ENCODE data around the gene EFNB1. TPM values are rescaled to one million over a fixed set of nuclear protein-coding genes. Genes with fewer than 3 reads are reported as not detected.

EFNB1 gene
- total RNA-seq, 4 donors from 2014 or later, result 17.5 to 36.0 (median 28.5) TPM

GRCh38 chrX:68833855-68834331 lies 5.1 kb downstream of the EFNB1 start:
- TF ChIP-seq EP300 (IDR thresholded peaks at IDR 0.05) (no peak), CTCF (IDR thresholded peaks at IDR 0.05) (no peak), POLR2AphosphoS5 (IDR thresholded peaks at IDR 0.05) (no peak), POLR2A (IDR thresholded peaks at IDR 0.05) (no peak)
- Histone ChIP-seq H3K27ac (no peak overlapping the region), H3K4me3 (no peak overlapping the region)

GRCh38 chrX:68834371-68835103 lies 5.7 kb downstream of the EFNB1 start:
- WGBS, 2 donors (ENCODE audit: low coverage in 1 of 2), result no CpG with 5 or more reads among the region's 7 CpGs
- no peak for ATAC-seq
- Histone ChIP-seq H3K27ac (no peak overlapping the region), H3K4me3 (no peak overlapping the region), H3K9me3 (no peaks in the 10 kb centered on the region), H3K4me1 (peaks cover 0 to 40% (median 7%) of the 10 kb centered on the region in 3 donors), H3K36me3 (peaks cover 0 to 12% of the 10 kb centered on the region in 2 donors), H3K27me3 (no peaks in the 10 kb centered on the region)
- TF ChIP-seq CTCF (IDR thresholded peaks at IDR 0.05) (no peak), POLR2AphosphoS5 (IDR thresholded peaks at IDR 0.05) (no peak), EP300 (IDR thresholded peaks at IDR 0.05) (no peak), POLR2A (IDR thresholded peaks at IDR 0.05) (no peak)

More at GRCh38 chrX:68833855-68834331, 5.1 kb downstream of the EFNB1 start:
- WGBS, 2 donors (ENCODE audit: low coverage in 1 of 2), result 100% methylated on average over 1 of the region's 4 CpGs; no CpG with 5 or more reads in 1 of the 2 donors
- Histone ChIP-seq H3K4me1 (peaks cover 0 to 40% (median 7%) of the 10 kb centered on the region in 3 donors), H3K36me3 (peaks cover 0 to 5% of the 10 kb centered on the region in 2 donors), H3K27me3 (no peaks in the 10 kb centered on the region), H3K9me3 (no peaks in the 10 kb centered on the region)
- no peak for ATAC-seq

- WGBS, 2 donors (ENCODE audit: low coverage in 1 of 2), result 60 to 80% methylated on average over 1 of the region's 3 CpGs
- TF ChIP-seq POLR2AphosphoS5 (IDR thresholded peaks at IDR 0.05), result no peak
- TF ChIP-seq CTCF (IDR thresholded peaks at IDR 0.05), result no peak
- TF ChIP-seq POLR2A (IDR thresholded peaks at IDR 0.05), result no peak
- TF ChIP-seq EP300 (IDR thresholded peaks at IDR 0.05), result no peak
- no peak for ATAC-seq
- Histone ChIP-seq H3K4me1 (peaks cover 0 to 40% (median 7%) of the 10 kb centered on the region in 3 donors), H3K27me3 (no peaks in the 10 kb centered on the region), H3K27ac (no peak overlapping the region), H3K4me3 (no peak overlapping the region), H3K9me3 (no peaks in the 10 kb centered on the region), H3K36me3 (peaks cover 0 to 17% of the 10 kb centered on the region in 2 donors)
Measured at GRCh38 chrX:68835104-68835442, 6.3 kb downstream of the EFNB1 start.

- H3K4me3 ChIP-seq, result no peak overlapping the region
- WGBS, 2 donors (ENCODE audit: low coverage in 1 of 2), result no CpG with 5 or more reads among the region's 5 CpGs
- H3K27ac ChIP-seq, result no peak overlapping the region
- no peaks in the 10 kb centered on the region for H3K9me3 ChIP-seq
- ATAC-seq, result no peak
- no peak for TF ChIP-seq EP300 (IDR thresholded peaks at IDR 0.05)
- TF ChIP-seq POLR2A (IDR thresholded peaks at IDR 0.05), result no peak
- TF ChIP-seq CTCF (IDR thresholded peaks at IDR 0.05), result no peak
- TF ChIP-seq POLR2AphosphoS5 (IDR thresholded peaks at IDR 0.05), result no peak
- peaks cover 0 to 21% of the 10 kb centered on the region in 2 donors for H3K36me3 ChIP-seq
- H3K4me1 ChIP-seq, result peaks cover 0 to 40% (median 7%) of the 10 kb centered on the region in 3 donors
- no peaks in the 10 kb centered on the region for H3K27me3 ChIP-seq
Measured at GRCh38 chrX:68835468-68835867, 6.6 kb downstream of the EFNB1 start.

GRCh38 chrX:68837119-68837518 lies 8.3 kb downstream of the EFNB1 start:
- WGBS, 2 donors (ENCODE audit: low coverage in 1 of 2), result 50% methylated on average over 2 to 3 of the region's 3 CpGs
- TF ChIP-seq CTCF (IDR thresholded peaks at IDR 0.05) (no peak), POLR2A (IDR thresholded peaks at IDR 0.05) (no peak), POLR2AphosphoS5 (IDR thresholded peaks at IDR 0.05) (no peak), EP300 (IDR thresholded peaks at IDR 0.05) (no peak)
- H3K9me3 ChIP-seq, result no peaks in the 10 kb centered on the region
- H3K36me3 ChIP-seq, result peaks cover 0 to 35% of the 10 kb centered on the region in 2 donors
- H3K27me3 ChIP-seq, result no peaks in the 10 kb centered on the region
- no peak for ATAC-seq
- no peak overlapping the region for H3K27ac ChIP-seq
- peaks cover 0 to 30% (median 7%) of the 10 kb centered on the region in 3 donors for H3K4me1 ChIP-seq
- H3K4me3 ChIP-seq, result no peak overlapping the region

Measured in gastroesophageal sphincter (tissue), 4 donors.